OCI-LY1 (cell line): ENCODE data around the gene MYO15A.

Experiments
- CTCF ChIP-seq: fragments of 200-600 bp; sonication (generic), shearing (Covaris generic); IDR thresholded peaks from 2 replicates; pipeline ENCODE4 v1.5.1; 2017; ENCODE audit warnings: mild to moderate bottlenecking, antibody characterized with exemption, low read length, moderate library complexity, mixed read lengths
- EZH2 ChIP-seq: fragments of 200-600 bp; sonication (generic), shearing (Covaris generic); IDR thresholded peaks from 2 replicates; pipeline ENCODE4 v1.8.0; 2017; ENCODE audit warnings: borderline replicate concordance, mixed run types, mild to moderate bottlenecking, antibody characterized with exemption, low read length, moderate library complexity, mixed read lengths

DNA sequence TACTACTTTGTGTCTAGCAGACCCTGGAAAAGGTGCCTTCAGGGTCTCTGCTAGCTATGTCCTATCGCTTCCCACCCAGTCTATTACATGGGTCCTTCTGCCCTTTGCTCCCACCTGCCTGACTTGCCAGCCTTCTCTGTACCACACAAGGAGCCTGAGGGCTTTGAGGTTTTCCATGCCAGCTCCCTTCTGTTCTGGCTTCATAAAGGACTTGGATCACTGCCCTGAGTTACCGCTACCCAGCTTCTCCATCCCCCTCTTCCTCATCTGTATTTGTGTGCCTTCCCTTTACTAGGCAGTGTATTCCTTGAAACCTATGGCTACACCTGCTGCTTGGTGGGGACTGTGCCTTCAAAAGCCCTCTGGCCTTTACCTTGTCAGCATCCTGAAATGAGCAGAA is 97.3 kb downstream of the MYO15A start:
- TF ChIP-seq CTCF, result no peak
- no peak for TF ChIP-seq EZH2
